Measurements from ENCODE around the gene MCTP1.

DNA sequence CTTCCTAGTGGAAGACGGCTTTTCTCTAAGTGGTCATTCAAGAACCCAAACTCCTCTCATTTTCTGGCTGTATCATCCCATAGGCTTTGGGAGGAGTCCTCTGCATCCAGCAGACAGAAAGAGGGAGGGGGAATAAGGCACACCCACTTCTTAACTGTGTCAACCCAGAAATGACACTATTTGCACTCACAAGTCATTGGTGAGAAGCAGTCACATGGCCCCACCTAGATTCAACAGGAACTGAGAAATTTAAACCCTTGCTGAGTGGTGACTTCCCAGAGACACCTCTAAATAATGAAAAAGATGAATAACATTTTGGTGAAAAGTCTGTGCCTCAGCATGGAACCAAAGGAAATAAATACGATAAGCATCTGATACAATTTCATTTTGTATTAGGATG is 120.0 kb downstream of the MCTP1 start:
- TF ChIP-seq, protein P1, sequence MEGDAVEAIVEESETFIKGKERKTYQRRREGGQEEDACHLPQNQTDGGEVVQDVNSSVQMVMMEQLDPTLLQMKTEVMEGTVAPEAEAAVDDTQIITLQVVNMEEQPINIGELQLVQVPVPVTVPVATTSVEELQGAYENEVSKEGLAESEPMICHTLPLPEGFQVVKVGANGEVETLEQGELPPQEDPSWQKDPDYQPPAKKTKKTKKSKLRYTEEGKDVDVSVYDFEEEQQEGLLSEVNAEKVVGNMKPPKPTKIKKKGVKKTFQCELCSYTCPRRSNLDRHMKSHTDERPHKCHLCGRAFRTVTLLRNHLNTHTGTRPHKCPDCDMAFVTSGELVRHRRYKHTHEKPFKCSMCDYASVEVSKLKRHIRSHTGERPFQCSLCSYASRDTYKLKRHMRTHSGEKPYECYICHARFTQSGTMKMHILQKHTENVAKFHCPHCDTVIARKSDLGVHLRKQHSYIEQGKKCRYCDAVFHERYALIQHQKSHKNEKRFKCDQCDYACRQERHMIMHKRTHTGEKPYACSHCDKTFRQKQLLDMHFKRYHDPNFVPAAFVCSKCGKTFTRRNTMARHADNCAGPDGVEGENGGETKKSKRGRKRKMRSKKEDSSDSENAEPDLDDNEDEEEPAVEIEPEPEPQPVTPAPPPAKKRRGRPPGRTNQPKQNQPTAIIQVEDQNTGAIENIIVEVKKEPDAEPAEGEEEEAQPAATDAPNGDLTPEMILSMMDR (IDR thresholded peaks at IDR 0.05; ENCODE audit: poor library complexity): no peak
- no peak for TF ChIP-seq EZH2 (IDR thresholded peaks at IDR 0.05; ENCODE audit: borderline replicate concordance)
- TF ChIP-seq EZH2phosphoT487 (IDR thresholded peaks at IDR 0.05; ENCODE audit: low read depth, severe bottlenecking, unreplicated experiment): no peak

Measured in hepatocyte (in vitro differentiated cells).